ENCODE results near the gene PHOSPHO1.
"Not testable (repeated sequence)": the region's sequence is repeated elsewhere in the genome, so short reads cannot be mapped to it uniquely, and the experiment has no call there.

The PHOSPHO1 gene

DNA sequence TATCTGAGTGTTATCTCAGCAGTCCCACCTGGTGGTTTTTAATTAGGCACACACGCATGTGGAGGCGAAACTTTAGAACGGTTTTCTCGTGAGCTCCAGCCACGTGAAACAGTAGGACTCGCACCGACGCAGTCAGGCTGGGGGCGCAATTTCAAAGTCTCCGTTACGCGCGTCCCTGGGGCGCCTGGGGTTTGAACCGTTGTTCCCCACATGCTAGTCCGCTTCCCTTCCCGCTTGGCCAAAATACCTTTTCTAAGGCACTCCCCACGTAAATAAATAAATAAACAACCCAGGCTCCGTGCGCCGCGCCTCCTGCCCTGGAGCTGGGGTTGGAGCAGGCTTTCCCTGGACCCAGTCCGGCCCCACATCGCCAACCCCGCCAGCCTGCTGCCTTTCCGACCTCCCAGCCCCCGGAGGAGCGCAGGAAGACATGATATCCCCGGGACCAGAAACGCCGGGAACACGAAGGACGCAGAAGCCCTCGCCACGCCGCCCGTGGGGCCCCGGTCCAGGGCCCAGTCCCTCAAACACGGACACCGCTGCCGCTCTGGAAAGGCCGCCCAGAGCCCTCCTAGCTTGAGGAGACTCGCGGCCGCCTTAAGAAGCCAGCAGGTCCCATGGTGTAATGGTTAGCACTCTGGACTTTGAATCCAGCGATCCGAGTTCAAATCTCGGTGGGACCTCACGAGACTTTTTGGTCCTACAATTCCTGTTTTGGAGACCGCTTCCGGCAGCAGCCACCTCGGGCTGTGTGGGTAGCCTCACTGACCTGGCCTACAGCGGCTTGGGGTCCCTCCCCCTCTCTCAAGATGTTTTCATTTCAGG is 38.5 kb downstream of the PHOSPHO1 start:
- peak; percentile 86 for DNase-seq (ENCODE audit: low read depth)

DNA sequence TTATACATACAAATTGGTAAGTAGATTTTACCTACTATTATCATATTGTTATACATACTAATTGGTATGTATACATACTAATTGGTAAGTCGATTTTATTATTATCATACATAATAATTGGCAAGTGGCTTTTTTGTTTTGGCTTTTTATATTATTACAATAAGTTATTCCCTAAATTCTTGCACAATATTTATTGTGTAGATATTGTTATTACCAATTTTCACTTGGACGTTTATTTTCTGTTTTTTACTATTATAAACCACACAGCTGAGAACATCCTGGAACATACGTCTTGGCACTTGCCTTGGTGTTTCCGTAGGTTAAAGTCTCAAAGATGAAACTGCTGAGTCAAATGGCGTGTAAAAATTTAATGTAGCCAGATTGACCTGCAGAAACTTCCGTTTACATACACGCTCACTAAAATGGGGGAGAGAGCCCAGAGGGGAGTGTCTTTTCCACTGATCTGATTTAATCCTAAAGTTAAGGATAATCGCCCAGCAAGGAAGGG is 39.1 kb downstream of the PHOSPHO1 start:
- DNase-seq (ENCODE audit: low read depth): no peak

DNA sequence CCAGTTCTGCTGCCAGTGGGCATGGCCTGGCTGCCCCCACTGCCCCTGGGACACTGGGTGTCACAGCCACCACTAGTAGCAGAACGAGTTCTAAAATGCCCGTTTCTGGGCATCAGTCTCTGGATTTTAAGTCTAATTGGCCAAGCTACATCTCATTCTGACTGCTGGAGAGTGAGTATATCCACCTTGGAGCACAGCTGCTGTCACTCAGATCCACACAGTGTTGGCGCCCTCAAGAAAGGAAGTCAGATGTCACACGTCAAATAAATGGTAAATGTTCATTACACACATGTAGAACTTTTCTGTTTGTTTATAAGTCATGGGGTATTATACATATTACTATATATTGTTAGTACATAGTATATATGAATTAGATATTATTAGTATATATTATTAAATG is 39.7 kb downstream of the PHOSPHO1 start:
- DNase-seq (ENCODE audit: low read depth): no peak

DNA sequence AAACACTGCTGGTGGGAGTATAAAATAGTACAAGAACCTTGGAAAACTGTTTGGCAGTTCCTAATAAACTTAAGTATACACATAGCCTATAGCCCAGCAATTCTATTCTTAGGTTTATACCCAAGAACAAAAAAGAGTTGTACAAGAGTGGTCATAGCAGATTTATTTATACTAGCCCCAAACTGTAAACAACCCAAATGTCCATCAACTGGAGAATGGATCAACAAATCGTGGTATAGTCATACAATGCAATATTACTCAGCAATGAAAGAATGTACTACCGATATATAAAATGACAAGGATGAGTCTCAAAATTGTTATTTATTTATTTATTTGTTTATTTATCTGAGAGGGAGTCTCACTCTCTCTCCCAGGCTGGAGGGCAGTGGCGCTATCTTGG is 43.3 kb downstream of the PHOSPHO1 start:
- DNase-seq (ENCODE audit: low read depth): no peak

DNA sequence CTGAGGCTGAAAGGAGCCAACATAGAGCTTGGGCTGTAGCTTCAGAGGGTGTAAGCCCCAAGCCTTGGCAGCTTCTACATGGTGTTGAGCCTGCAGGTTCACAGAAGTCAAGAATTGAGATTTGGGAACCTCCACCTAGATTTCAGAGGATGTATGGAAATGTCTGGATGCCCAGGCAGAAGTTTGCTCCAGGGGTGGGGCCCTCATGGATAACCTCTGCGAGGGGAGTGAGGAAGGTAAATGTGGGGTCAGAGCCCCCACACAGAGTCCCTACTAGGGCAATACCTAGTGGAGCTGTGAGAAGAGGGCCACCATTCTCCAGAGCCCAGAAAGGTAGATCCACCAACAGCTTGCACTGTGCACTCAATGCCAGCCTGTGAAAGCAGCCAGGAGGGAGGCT is 45.2 kb downstream of the PHOSPHO1 start:
- DNase-seq (ENCODE audit: low read depth): not testable (repeated sequence)

DNA sequence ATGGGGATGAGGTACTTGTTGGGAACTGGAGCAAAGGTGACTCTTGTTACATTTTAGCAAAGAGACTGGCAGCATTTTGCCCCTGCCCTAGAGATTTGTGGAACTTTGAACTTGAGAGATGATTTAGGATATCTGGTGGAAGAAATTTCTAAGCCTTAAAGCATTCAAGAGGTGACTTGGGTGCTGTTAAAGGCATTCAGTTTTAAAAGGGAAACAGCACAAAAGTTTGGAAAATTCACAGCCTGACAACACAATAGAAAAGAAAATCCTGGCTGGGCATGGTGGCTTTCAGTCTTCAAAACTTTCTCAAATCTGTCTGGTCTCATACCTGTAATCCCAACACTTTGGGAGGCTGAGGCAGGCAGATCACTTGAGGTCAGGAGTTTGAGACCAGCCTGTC is 46.1 kb downstream of the PHOSPHO1 start:
- DNase-seq (ENCODE audit: low read depth): not testable (repeated sequence)

DNA sequence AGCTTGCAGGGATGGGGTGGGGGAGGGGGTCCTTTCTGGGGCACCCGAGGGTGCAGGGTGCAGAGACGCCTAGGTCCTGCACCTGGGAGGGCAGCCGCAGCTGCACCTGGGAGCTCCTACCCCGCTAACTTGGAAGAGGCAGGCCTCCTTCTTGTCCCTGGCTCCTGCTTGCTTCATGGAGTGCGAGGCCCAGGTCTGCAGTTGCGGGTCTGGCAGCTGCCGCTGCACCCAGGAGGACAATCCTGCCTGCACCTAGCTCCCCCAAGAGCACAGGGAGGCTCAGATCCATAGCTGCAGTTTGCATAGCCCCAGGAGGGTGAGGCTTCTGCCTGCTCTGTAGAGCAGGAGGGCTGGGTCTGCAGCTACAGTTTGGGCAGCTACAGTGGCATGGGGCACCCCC is 46.8 kb downstream of the PHOSPHO1 start:
- no peak for DNase-seq (ENCODE audit: low read depth)

DNA sequence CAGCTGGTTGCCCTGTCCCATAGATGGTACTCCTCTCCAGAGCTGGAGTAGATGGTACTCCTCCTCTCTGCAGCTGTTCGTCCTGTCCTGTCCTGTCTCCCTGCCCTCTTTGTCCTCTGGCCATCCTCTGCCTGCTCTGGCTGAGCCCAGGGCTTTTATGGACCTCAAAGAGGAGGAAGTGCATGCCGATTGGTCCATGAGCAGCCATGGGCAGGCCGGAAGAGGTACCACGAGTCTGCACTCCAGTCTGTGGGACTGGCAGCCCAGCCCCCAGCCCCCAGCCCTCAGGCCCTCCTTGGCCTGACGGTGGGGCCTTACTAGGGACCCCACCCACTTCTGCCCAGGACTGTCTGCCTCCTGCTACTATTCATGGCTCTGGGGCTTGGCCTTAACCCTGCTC is 47.2 kb downstream of the PHOSPHO1 start:
- DNase-seq (ENCODE audit: low read depth): no peak

DNA sequence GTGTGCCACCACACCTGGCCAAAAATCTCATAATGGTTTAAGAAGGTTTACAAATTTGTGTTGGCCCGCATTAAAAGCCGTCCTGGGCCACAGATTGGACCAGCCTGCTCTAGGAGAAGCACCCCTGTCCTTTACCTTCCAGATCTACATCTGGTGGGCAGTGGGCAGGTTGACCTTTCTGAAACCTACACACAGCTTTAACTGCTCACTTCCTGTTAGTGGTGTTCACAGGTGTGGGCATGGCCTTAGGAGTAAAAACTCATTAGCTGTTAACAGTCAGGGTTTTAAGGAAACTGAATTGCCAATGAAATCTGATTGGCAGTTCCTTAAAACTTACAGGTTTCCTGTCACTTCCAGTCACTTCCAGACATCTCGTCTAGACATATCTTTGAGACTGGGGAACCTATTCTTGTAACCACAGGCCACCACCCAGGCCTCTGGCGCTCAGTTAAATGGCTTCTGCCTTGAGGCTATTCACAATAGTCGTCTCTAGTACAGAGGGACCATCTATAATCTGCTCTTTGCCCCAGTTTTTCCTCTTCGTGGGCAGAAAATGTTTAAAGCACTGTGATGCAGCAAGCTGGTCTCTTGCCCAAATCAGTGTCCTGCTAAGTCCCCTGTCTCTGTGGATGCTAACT is 49.5 kb downstream of the PHOSPHO1 start:
- DNase-seq (ENCODE audit: low read depth): no peak

DNA sequence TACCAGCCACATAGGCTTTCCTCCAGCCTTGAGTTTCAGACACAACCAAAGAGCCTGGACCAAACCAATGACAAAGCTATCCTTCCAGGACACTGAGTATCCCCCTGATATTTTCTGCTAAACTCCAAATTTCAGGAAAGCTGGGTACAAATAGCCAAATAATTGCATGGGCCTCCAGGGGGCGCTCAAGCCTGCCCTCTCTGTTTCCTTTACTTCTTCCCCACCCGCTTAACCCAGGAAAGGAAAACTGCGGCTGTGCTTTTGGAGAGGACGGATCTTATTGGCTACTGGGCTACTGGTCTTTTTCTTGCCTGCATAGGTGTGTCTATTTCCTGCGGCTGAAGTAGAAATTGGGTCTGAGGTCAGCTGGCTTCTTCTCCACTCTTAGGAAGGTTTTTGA is 50.3 kb downstream of the PHOSPHO1 start:
- peak; percentile 41 for DNase-seq (ENCODE audit: low read depth)

DNA sequence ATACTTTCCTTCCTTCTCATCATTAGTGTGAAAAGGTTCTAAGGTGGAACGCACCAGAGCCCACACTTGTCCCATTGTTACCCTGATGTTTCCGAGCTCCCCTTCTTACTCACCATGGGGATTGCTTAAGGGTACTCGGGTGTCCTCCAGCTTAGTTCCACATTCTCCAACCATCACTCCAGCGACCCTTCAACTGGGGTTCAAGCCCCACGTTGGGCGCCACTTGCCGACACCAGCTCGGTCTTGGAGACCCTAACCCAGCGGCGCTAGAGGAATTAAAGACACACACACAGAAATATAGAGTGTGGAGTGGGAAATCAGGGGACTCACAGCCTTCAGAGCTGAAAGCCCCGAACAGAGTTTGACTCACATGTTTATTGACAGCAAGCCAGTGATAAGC is 54.6 kb downstream of the PHOSPHO1 start:
- DNase-seq (ENCODE audit: low read depth): not testable (repeated sequence)
